Osteoblast (primary cell): Measurements from ENCODE around the gene RPL10. TPM values are rescaled to one million over a fixed set of nuclear protein-coding genes. Genes with fewer than 3 reads are reported as not detected.

Source experiments
- DNase-seq: peaks from one replicate; pipeline ENCODE4 v3.0.0; 2011; ENCODE audit warnings: low spot score, mixed read lengths; ENCODE audit not compliant: insufficient read length; ENCODE audit errors: missing footprints
- H2AFZ ChIP-seq: 2 replicates; pipeline ENCODE4 v1.6.0; 2011; ENCODE audit warnings: mild to moderate bottlenecking, low read length
- H3K27ac ChIP-seq: 2 replicates; pipeline ENCODE4 v1.5.1; 2011; ENCODE audit warnings: mild to moderate bottlenecking, low read depth, low read length, moderate library complexity
- H3K27me3 ChIP-seq: 2 replicates; pipeline ENCODE4 v1.6.0; 2012; ENCODE audit warnings: mild to moderate bottlenecking, control low read depth, inconsistent platforms, low read length, moderate library complexity; ENCODE audit not compliant: insufficient read depth
- H3K36me3 ChIP-seq: 2 replicates; pipeline ENCODE4 v1.5.1; 2011; ENCODE audit warnings: mild to moderate bottlenecking, low read length, control low read depth, moderate library complexity; ENCODE audit not compliant: insufficient read depth
- H3K4me1 ChIP-seq: 2 replicates; pipeline ENCODE4 v1.5.1; 2011; ENCODE audit warnings: mild to moderate bottlenecking, low read length, control low read depth, moderate library complexity; ENCODE audit not compliant: insufficient read depth
- H3K4me2 ChIP-seq: 2 replicates; pipeline ENCODE4 v1.6.0; 2011; ENCODE audit warnings: mild to moderate bottlenecking, low read length; ENCODE audit not compliant: insufficient read depth
- H3K4me3 ChIP-seq: fragments of 200-600 bp; sonication (generic); 3 replicates; pipeline ENCODE4 v1.5.1; 2012; ENCODE audit warnings: mild to moderate bottlenecking, low read length, inconsistent platforms; ENCODE audit not compliant: insufficient read depth
- H3K79me2 ChIP-seq: 2 replicates; pipeline ENCODE4 v1.6.0; 2012; ENCODE audit warnings: mild to moderate bottlenecking, low read length, control low read depth, inconsistent platforms; ENCODE audit not compliant: insufficient read depth
- H3K9me3 ChIP-seq: 2 replicates; pipeline ENCODE4 v1.5.1; 2011; ENCODE audit warnings: low read depth, low read length, control low read depth
- H4K20me1 ChIP-seq: 2 replicates; pipeline ENCODE4 v1.6.0; 2012; ENCODE audit warnings: mild to moderate bottlenecking, low read length, control low read depth; ENCODE audit not compliant: insufficient read depth
- CTCF ChIP-seq: IDR thresholded peaks from 2 replicates; pipeline ENCODE4 v1.5.1; 2011; ENCODE audit warnings: mild to moderate bottlenecking, low read depth, low read length, moderate library complexity; ENCODE audit errors: extremely low read depth
- total RNA-seq: library from RNA; depleted of rRNA; stranded (reverse); fragments of >200 nt; gene quantifications from 2 replicates; pipeline ENCODE4 v1.2.3, GENCODE V29; 2012

RPL10 gene
- total RNA-seq, 1 donor: 2,517 TPM

DNA sequence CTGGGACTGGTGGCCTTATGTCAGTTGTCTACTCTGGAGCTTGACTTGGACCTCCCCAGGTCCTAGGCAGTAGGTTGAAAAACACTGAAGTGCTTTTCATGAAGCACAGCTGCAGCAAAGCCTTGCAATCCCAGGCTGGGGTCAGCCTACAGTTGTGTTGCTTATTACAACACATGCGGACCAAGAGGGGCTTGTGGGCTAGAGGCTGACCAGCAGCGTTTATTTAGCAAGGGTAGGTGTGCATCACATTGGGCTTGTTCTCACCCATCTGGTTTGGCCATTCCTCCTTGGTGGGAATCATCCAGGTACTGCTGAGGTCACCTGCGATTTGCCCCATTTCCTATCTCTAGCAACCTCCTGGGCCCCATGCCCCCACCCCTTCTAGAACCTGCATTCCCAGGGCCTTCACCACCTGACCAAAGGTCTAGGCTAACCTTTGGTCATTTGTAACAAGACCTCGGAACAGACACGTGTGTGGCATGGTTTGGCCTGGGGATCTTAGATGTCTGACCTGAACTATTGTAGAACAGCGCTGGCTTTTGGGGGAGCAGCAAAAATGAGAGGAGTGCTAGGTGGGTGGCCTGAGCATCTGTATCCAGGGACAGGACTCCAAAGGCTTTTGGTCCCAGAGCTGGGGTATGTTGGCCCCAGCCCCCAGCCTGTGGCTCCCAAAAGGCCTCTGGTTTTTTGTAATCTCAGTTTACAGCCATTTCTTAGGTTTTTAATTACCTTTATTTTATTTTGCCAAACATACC is 3.0 kb downstream of the RPL10 start:
- no peak overlapping the region for H3K4me3 ChIP-seq
- no peaks in the 10 kb centered on the region for H3K9me3 ChIP-seq
- H3K4me2 ChIP-seq: no peak overlapping the region
- peaks cover 30% of the 10 kb centered on the region for H3K36me3 ChIP-seq
- DNase-seq: no peak
- H3K4me1 ChIP-seq: peaks cover 3% of the 10 kb centered on the region
- no peak overlapping the region for H2AFZ ChIP-seq
- TF ChIP-seq CTCF: no peak
- H3K79me2 ChIP-seq: peaks cover 20% of the 10 kb centered on the region
- H3K27me3 ChIP-seq: no peaks in the 10 kb centered on the region
- peaks cover 20% of the 10 kb centered on the region for H4K20me1 ChIP-seq
- no peak overlapping the region for H3K27ac ChIP-seq

GRCh38 chrX:154401918-154402621 is 3.9 kb downstream of the RPL10 start:
- H3K4me3 ChIP-seq: no peak overlapping the region
- peaks cover 20% of the 10 kb centered on the region for H4K20me1 ChIP-seq
- peaks cover 20% of the 10 kb centered on the region for H3K79me2 ChIP-seq
- H3K36me3 ChIP-seq: peaks cover 30% of the 10 kb centered on the region
- H3K27me3 ChIP-seq: no peaks in the 10 kb centered on the region
- H3K9me3 ChIP-seq: no peaks in the 10 kb centered on the region
- peaks cover 3% of the 10 kb centered on the region for H3K4me1 ChIP-seq
- H2AFZ ChIP-seq: no peak overlapping the region
- TF ChIP-seq CTCF: no peak
- DNase-seq: no peak
- H3K27ac ChIP-seq: no peak overlapping the region
- H3K4me2 ChIP-seq: no peak overlapping the region

DNA sequence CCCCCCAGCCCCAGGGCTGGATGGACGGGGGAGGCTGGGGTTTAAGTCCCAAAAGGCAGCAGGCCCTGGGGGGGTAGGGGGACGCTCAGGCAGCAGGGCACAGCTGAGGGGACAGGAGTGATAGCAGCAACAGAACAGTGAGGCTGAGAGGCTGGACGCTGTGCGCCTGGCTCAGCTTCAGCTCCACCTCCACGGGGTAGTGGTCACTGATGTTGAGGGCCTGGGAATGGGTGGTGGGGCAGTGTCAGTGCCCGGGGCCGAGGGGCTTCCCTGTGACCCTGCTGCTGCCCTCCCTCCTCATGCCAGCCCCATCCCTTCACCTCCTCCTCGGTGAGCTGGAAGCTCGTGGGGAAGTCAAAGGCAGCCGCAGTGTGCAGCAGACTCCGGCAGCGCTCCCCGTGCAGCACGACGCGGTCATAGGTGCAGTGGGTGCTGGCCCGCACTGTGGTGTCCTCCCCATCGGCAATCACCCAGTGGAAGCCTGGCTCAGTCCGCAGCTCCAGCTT is 4.5 kb downstream of the RPL10 start:
- no peak overlapping the region for H3K4me3 ChIP-seq

More for the DNA sequence above, 4.5 kb downstream of the RPL10 start:
- no peak overlapping the region for H3K27ac ChIP-seq
- H3K4me2 ChIP-seq: no peak overlapping the region
- no peak for TF ChIP-seq CTCF
- peaks cover 30% of the 10 kb centered on the region for H3K36me3 ChIP-seq
- no peaks in the 10 kb centered on the region for H3K9me3 ChIP-seq
- H4K20me1 ChIP-seq: peaks cover 20% of the 10 kb centered on the region
- H2AFZ ChIP-seq: no peak overlapping the region
- no peak for DNase-seq
- peaks cover 3% of the 10 kb centered on the region for H3K4me1 ChIP-seq
- H3K79me2 ChIP-seq: peaks cover 20% of the 10 kb centered on the region
- no peaks in the 10 kb centered on the region for H3K27me3 ChIP-seq
